ENCODE data around the gene PPP2R2B.

PPP2R2B gene

GRCh38 chr5:146699664-146700418 is 178.7 kb downstream of the PPP2R2B start:
- no peak for DNase-seq (ENCODE audit: low spot score)

GRCh38 chr5:146699138-146699537 is 179.4 kb downstream of the PPP2R2B start:
- DNase-seq (ENCODE audit: low spot score) = no peak

- no peak for DNase-seq (ENCODE audit: low spot score)
Observed at GRCh38 chr5:146698651-146699050, 179.9 kb downstream of the PPP2R2B start.

- DNase-seq (ENCODE audit: low spot score) = no peak
Observed at GRCh38 chr5:146697211-146697610, 181.3 kb downstream of the PPP2R2B start.

- no peak for DNase-seq (ENCODE audit: low spot score)
Observed at GRCh38 chr5:146695646-146696045, 182.9 kb downstream of the PPP2R2B start.

GRCh38 chr5:146690880-146691355 is 187.6 kb downstream of the PPP2R2B start:
- no peak for DNase-seq (ENCODE audit: low spot score)

GRCh38 chr5:146687630-146688029 is 190.9 kb downstream of the PPP2R2B start:
- DNase-seq (ENCODE audit: low spot score) = no peak

GRCh38 chr5:146683861-146684260 is 194.7 kb downstream of the PPP2R2B start:
- no peak for DNase-seq (ENCODE audit: low spot score)

- no peak for DNase-seq (ENCODE audit: low spot score)
Observed at GRCh38 chr5:146682899-146683532, 195.5 kb downstream of the PPP2R2B start.

- DNase-seq (ENCODE audit: low spot score) = no peak
Observed at GRCh38 chr5:146681585-146682105, 196.9 kb downstream of the PPP2R2B start.

GRCh38 chr5:146680846-146681584 is 197.5 kb downstream of the PPP2R2B start:
- DNase-seq (ENCODE audit: low spot score) = no peak

- no peak for DNase-seq (ENCODE audit: low spot score)
Observed at GRCh38 chr5:146675636-146676035, 202.9 kb downstream of the PPP2R2B start.

- DNase-seq (ENCODE audit: low spot score) = no peak
Observed at GRCh38 chr5:146672866-146673265, 205.7 kb downstream of the PPP2R2B start.

- DNase-seq (ENCODE audit: low spot score) = no peak
Observed at GRCh38 chr5:146671561-146672295, 206.8 kb downstream of the PPP2R2B start.

GRCh38 chr5:146669656-146670055 is 208.9 kb downstream of the PPP2R2B start:
- DNase-seq (ENCODE audit: low spot score) = no peak

- no peak for DNase-seq (ENCODE audit: low spot score)
Observed at GRCh38 chr5:146667633-146668272, 210.8 kb downstream of the PPP2R2B start.

GRCh38 chr5:146662229-146662628 is 216.3 kb downstream of the PPP2R2B start:
- DNase-seq (ENCODE audit: low spot score) = peak; percentile 25

- DNase-seq (ENCODE audit: low spot score) = no peak
Observed at GRCh38 chr5:146660376-146660960, 218.1 kb downstream of the PPP2R2B start.

GRCh38 chr5:146659961-146660360 is 218.6 kb downstream of the PPP2R2B start:
- no peak for DNase-seq (ENCODE audit: low spot score)

GRCh38 chr5:146656703-146657102 is 221.9 kb downstream of the PPP2R2B start:
- no peak for DNase-seq (ENCODE audit: low spot score)

- DNase-seq (ENCODE audit: low spot score) = no peak
Observed at GRCh38 chr5:146653560-146653959, 225.0 kb downstream of the PPP2R2B start.

Data from kidney capillary endothelial cell (primary cell).